Measurements from ENCODE around the gene GIPC2. TPM values are rescaled to one million over a fixed set of nuclear protein-coding genes. Genes with fewer than 3 reads are reported as not detected.
"Not testable (repeated sequence)": the region's sequence is repeated elsewhere in the genome, so short reads cannot be mapped to it uniquely, and the experiment has no call there.

GIPC2 gene
- total RNA-seq, 2 donors from 2014 or later: 26.7 to 35.4 TPM

- Histone ChIP-seq H3K4me1 (no peaks in the 10 kb centered on the region), H3K4me3 (no peak overlapping the region), H3K27ac (no peak overlapping the region), H3K27me3 (no peaks in the 10 kb centered on the region), H3K9me3 (no peaks in the 10 kb centered on the region), H3K36me3 (no peaks in the 10 kb centered on the region), H3K9ac (ENCODE audit: low read depth in 2 of 2, low read length in 2 of 2) (no peak overlapping the region)
- TF ChIP-seq, protein P1, sequence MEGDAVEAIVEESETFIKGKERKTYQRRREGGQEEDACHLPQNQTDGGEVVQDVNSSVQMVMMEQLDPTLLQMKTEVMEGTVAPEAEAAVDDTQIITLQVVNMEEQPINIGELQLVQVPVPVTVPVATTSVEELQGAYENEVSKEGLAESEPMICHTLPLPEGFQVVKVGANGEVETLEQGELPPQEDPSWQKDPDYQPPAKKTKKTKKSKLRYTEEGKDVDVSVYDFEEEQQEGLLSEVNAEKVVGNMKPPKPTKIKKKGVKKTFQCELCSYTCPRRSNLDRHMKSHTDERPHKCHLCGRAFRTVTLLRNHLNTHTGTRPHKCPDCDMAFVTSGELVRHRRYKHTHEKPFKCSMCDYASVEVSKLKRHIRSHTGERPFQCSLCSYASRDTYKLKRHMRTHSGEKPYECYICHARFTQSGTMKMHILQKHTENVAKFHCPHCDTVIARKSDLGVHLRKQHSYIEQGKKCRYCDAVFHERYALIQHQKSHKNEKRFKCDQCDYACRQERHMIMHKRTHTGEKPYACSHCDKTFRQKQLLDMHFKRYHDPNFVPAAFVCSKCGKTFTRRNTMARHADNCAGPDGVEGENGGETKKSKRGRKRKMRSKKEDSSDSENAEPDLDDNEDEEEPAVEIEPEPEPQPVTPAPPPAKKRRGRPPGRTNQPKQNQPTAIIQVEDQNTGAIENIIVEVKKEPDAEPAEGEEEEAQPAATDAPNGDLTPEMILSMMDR (IDR thresholded peaks at IDR 0.05): no peak
- peak; percentile 62 for DNase-seq
- intact Hi-C loops (cut with DNase I): no loop called here
Observed at GRCh38 chr1:78101514-78101913, 55.7 kb downstream of the GIPC2 start.

GRCh38 chr1:78102082-78102481, 56.3 kb downstream of the GIPC2 start:
- Histone ChIP-seq H3K27ac (no peak overlapping the region), H3K9me3 (no peaks in the 10 kb centered on the region), H3K36me3 (no peaks in the 10 kb centered on the region), H3K4me1 (no peaks in the 10 kb centered on the region), H3K9ac (ENCODE audit: low read depth in 2 of 2, low read length in 2 of 2) (no peak overlapping the region), H3K4me3 (no peak overlapping the region), H3K27me3 (no peaks in the 10 kb centered on the region)
- TF ChIP-seq, protein P1 (IDR thresholded peaks at IDR 0.05): no peak
- intact Hi-C loops (cut with DNase I): no loop called here
- no peak for DNase-seq

- no peak overlapping the region for H3K27ac ChIP-seq
- H3K27me3 ChIP-seq: no peaks in the 10 kb centered on the region
- no peak for DNase-seq
- no peaks in the 10 kb centered on the region for H3K36me3 ChIP-seq
- no peak overlapping the region for H3K9ac ChIP-seq (ENCODE audit: low read depth in 2 of 2, low read length in 2 of 2)
- no peaks in the 10 kb centered on the region for H3K9me3 ChIP-seq
- TF ChIP-seq, protein P1 (IDR thresholded peaks at IDR 0.05): no peak
- H3K4me3 ChIP-seq: no peak overlapping the region
- H3K4me1 ChIP-seq: no peaks in the 10 kb centered on the region
- intact Hi-C loops (cut with DNase I): no loop called here
Observed at GRCh38 chr1:78102916-78103315, 57.1 kb downstream of the GIPC2 start.

GRCh38 chr1:78104322-78104721, 58.6 kb downstream of the GIPC2 start:
- Histone ChIP-seq H3K36me3 (no peaks in the 10 kb centered on the region), H3K9me3 (no peaks in the 10 kb centered on the region), H3K4me3 (no peak overlapping the region), H3K4me1 (no peaks in the 10 kb centered on the region), H3K9ac (ENCODE audit: low read depth in 2 of 2, low read length in 2 of 2) (no peak overlapping the region), H3K27ac (no peak overlapping the region), H3K27me3 (no peaks in the 10 kb centered on the region)
- intact Hi-C loops (cut with DNase I): no loop called here
- TF ChIP-seq, protein P1 (IDR thresholded peaks at IDR 0.05): no peak
- DNase-seq: no peak

DNA sequence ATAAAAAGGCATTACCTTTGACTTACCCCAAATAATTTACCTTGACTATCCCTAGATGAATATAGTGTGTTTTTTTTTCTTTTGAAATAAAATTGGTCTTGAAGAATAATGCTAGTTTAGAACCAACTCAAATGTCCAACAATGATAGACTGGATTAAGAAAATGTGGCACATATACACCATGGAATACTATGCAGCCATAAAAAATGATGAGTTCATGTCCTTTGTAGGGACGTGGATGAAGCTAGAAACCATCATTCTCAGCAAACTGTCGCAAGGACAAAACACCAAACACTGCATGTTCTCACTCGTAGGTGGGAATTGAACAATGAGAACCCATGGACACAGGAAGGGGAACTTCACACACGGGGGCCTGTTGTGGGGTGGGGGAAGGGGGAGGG, 63.9 kb downstream of the GIPC2 start:
- not testable (repeated sequence) for H3K4me3 ChIP-seq; H3K36me3 ChIP-seq; H3K27ac ChIP-seq; H3K9ac ChIP-seq (ENCODE audit: low read depth in 2 of 2, low read length in 2 of 2); H3K4me1 ChIP-seq; H3K9me3 ChIP-seq; H3K27me3 ChIP-seq; DNase-seq
- intact Hi-C loops (cut with DNase I): loop anchor here (10.0 kb wide), 1 partner anchor 135 kb away; the partner anchor contains the start of gene FUBP1

DNA sequence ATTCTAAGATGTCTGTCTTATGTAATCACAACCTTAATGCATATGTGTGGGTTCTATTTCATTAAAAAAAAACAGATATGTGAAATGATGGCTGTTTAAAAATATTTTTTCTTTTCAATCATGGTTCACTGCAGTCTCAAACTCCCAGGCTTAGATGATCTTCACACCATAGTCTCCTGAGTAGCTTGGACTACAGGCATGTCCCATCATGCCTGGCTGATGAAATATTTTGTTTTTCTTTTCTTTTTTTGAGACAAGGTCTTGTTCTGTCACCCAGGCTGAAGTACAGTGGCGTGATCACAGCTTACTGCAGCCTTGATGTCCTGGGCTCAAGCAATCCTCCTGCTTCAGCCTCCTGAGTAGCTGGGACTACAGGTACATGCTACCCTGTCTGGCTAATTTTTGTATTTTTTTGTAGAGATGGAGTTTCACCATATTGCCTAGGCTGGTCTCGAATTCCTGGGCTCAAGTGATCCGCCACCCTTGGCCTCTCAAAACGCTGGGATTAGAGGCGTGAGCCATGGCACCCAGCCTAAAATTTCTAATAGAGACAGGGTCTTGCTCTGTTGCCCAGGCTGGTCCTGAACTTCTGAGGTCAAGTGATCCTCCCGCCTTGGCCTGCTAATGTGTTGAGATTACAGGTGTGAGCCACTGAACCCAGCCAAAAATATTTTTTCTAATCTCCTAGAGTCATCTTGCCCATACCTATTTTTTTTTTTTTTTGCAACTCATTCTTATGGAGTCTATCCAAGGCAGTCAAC, 67.6 kb downstream of the GIPC2 start:
- Histone ChIP-seq H3K4me1 (no peaks in the 10 kb centered on the region), H3K4me3 (no peak overlapping the region), H3K36me3 (no peaks in the 10 kb centered on the region), H3K9ac (ENCODE audit: low read depth in 2 of 2, low read length in 2 of 2) (no peak overlapping the region), H3K27me3 (no peaks in the 10 kb centered on the region), H3K27ac (no peak overlapping the region), H3K9me3 (no peaks in the 10 kb centered on the region)
- TF ChIP-seq, protein P1 (IDR thresholded peaks at IDR 0.05): no peak
- intact Hi-C loops (cut with DNase I): loop anchor here (10.0 kb wide), 1 partner anchor 139 kb away; the partner anchor contains the start of gene FUBP1
- no peak for DNase-seq
